Endothelial cell of umbilical vein (primary cell): Measurements from ENCODE around the gene GARIN5A. TPM values are rescaled to one million over a fixed set of nuclear protein-coding genes. Genes with fewer than 3 reads are reported as not detected.

ENCODE experiments used
- BruUV-seq: library from RNA; stranded (reverse); fragments of 400-500 nt; replicated peaks from 2 replicates; lab custom pipeline; 2021; lab: Mats Ljungman, UMichigan
- CTCF ChIA-PET: fragments of 300-600, 350-600 bp; sonication (Branson Sonifier 250); formaldehyde crosslinking; loops from one replicate; lab custom pipeline; 2021; ENCODE audit warnings: antibody characterized with exemption, inconsistent platforms; lab: Charles Lee
- POLR2A ChIA-PET: fragments of 300-600, 350-600 bp; sonication (Branson Sonifier 250); formaldehyde crosslinking; loops from one replicate; lab custom pipeline; 2021; ENCODE audit warnings: antibody characterized with exemption, inconsistent platforms; lab: Charles Lee
- DNase-seq: peaks from one replicate; pipeline ENCODE4 v3.0.0-alpha.2; 2011; ENCODE audit warnings: low read depth, low spot score
- FAIRE-seq: peaks from 2 replicates; lab custom pipeline; 2011; peaks lifted over from hg19 to GRCh38; lab: Jason Lieb, UNC
- H2AFZ ChIP-seq: 2 replicates; pipeline ENCODE4 v1.6.0; 2012; ENCODE audit warnings: low read depth, low read length, control low read depth, inconsistent platforms
- H3K27ac ChIP-seq: 2 replicates; pipeline ENCODE4 v1.5.1; 2011; ENCODE audit warnings: low read depth, mild to moderate bottlenecking, control low read depth, low read length, moderate library complexity; ENCODE audit not compliant: insufficient read depth
- H3K27me3 ChIP-seq, 2 experiments: 2 replicates each; pipeline versions ENCODE4 v1.6.0 to v1.6.1; 2011; ENCODE audit warnings: low read length in 2 of 2, mixed read lengths in 1 of 2; ENCODE audit not compliant: control insufficient read depth in 2 of 2, insufficient read depth in 2 of 2
- H3K36me3 ChIP-seq, 2 experiments: 2 replicates in 1 of 2; 3 replicates in 1 of 2; pipeline ENCODE4 v1.5.1; 2011; ENCODE audit warnings: low read length in 2 of 2, mild to moderate bottlenecking in 1 of 2, moderate library complexity in 1 of 2; ENCODE audit not compliant: control insufficient read depth in 2 of 2, insufficient read depth in 2 of 2; ENCODE audit errors: extremely low read depth in 1 of 2
- H3K4me1 ChIP-seq: 3 replicates; pipeline ENCODE4 v1.5.1; 2011; ENCODE audit warnings: mild to moderate bottlenecking, low read length; ENCODE audit not compliant: control insufficient read depth, insufficient read depth; ENCODE audit errors: extremely low read depth
- H3K4me2 ChIP-seq: 2 replicates; pipeline ENCODE4 v1.6.1; 2011; ENCODE audit warnings: low read length, control low read depth, mixed read lengths; ENCODE audit not compliant: insufficient read depth
- H3K4me3 ChIP-seq, 3 experiments: fragments of 200-600 bp in 1 of 3; sonication (generic), shearing (Covaris generic) in 1 of 3; replicated peaks in 1 of 3; 2 replicates each; pipeline ENCODE4 v1.5.1; 2011 to 2016; ENCODE audit warnings: control low read depth in 3 of 3, low read length in 3 of 3, mild to moderate bottlenecking in 2 of 3, inconsistent platforms in 1 of 3, low read depth in 1 of 3, moderate library complexity in 1 of 3; ENCODE audit not compliant: insufficient read depth in 1 of 3
- H3K79me2 ChIP-seq: 2 replicates; pipeline ENCODE4 v1.6.0; 2012; ENCODE audit warnings: low read length, inconsistent platforms; ENCODE audit not compliant: control insufficient read depth, insufficient read depth
- H3K9ac ChIP-seq: replicated peaks from 2 replicates; pipeline ENCODE3; 2011; ENCODE audit warnings: low read length, control low read depth; ENCODE audit not compliant: insufficient read depth; ENCODE audit errors: extremely low read depth
- H3K9me1 ChIP-seq: replicated peaks from 3 replicates; pipeline ENCODE4 v1.6.0; 2011; ENCODE audit warnings: mild to moderate bottlenecking, low read length; ENCODE audit not compliant: control insufficient read depth, insufficient read depth; ENCODE audit errors: extremely low read depth
- H3K9me3 ChIP-seq: replicated peaks from 2 replicates; pipeline ENCODE4 v1.5.1; 2012; ENCODE audit warnings: low read length, inconsistent platforms; ENCODE audit not compliant: control insufficient read depth, insufficient read depth
- H4K20me1 ChIP-seq: replicated peaks from 2 replicates; pipeline ENCODE3; 2011; ENCODE audit warnings: mild to moderate bottlenecking, low read length; ENCODE audit not compliant: control insufficient read depth, insufficient read depth; ENCODE audit errors: extremely low read depth
- EZH2 ChIP-seq: IDR thresholded peaks from 2 replicates; pipeline ENCODE4 v1.6.1; 2012; ENCODE audit warnings: borderline replicate concordance, low read depth, mild to moderate bottlenecking, moderate library complexity, low read length, inconsistent platforms; ENCODE audit not compliant: severe bottlenecking
- FOS ChIP-seq: IDR thresholded peaks from 2 replicates; pipeline ENCODE4 v1.6.1; 2011; ENCODE audit warnings: mild to moderate bottlenecking, low read length, moderate library complexity, borderline replicate concordance; ENCODE audit not compliant: insufficient read depth
- GATA2 ChIP-seq: IDR thresholded peaks from 2 replicates; pipeline ENCODE4 v1.7.0; 2011; ENCODE audit warnings: low read depth, mild to moderate bottlenecking, moderate library complexity, mixed read lengths, low read length; ENCODE audit not compliant: insufficient read length, insufficient read depth
- JUN ChIP-seq: IDR thresholded peaks from 2 replicates; pipeline ENCODE4 v1.6.1; 2011; ENCODE audit warnings: borderline replicate concordance, low read depth; ENCODE audit not compliant: insufficient read length, insufficient read depth
- MAX ChIP-seq: IDR thresholded peaks from 2 replicates; pipeline ENCODE4 v1.6.1; 2011; ENCODE audit not compliant: insufficient read depth, insufficient read length
- MYC ChIP-seq: IDR thresholded peaks from one replicate; pipeline ENCODE4 v1.6.1; 2011; ENCODE audit warnings: mild to moderate bottlenecking, low read depth, low read length
- POLR2A ChIP-seq: IDR thresholded peaks from 2 replicates; pipeline ENCODE4 v1.6.1; 2012; ENCODE audit warnings: low read depth, mild to moderate bottlenecking, control low read depth, low read length
- POLR2AphosphoS5 ChIP-seq: IDR thresholded peaks from 2 replicates; pipeline ENCODE4 v1.6.1; 2012; ENCODE audit warnings: low read depth, mild to moderate bottlenecking, control low read depth, low read length, moderate library complexity; ENCODE audit not compliant: insufficient read depth
- dilution Hi-C: fragments of 300-500 bp; cut with MboI; formaldehyde crosslinking; loops from one replicate; pipeline ENCODE4 v1.15.0; 2019; ENCODE audit warnings: low sequenced_read_pairs; ENCODE audit not compliant: extremely low pct_ligation_motif_present
- intact Hi-C: fragments of 100-400 bp; cut with micrococcal nuclease; formaldehyde crosslinking; loops from one replicate; pipeline ENCODE4 v1.10.0; 2022
- polyA plus RNA-seq, 4 experiments: library from polyadenylated mRNA; depleted of rRNA in 3 of 4; stranded (reverse) in 3 of 4; unstranded in 1 of 4; fragments of >200 nt; gene quantifications; 2 replicates each; pipeline versions ENCODE4 v1.2.1 to v1.2.3, GENCODE V29; 2011 to 2012; ENCODE audit warnings: missing spikeins in 1 of 4
- total RNA-seq: library from RNA; stranded (reverse); gene quantifications from 2 replicates; pipeline ENCODE4 v1.2.3, GENCODE V29; 2021
- TF ChIP-seq, protein P1 (sequence below), 2 donors: IDR thresholded peaks; 1 replicate in 1 of 2; 2 replicates in 1 of 2; pipeline ENCODE4 v1.5.1; 2011; ENCODE audit warnings: low read length in 2 of 2, mild to moderate bottlenecking in 2 of 2, moderate library complexity in 2 of 2, control low read depth in 1 of 2, inconsistent platforms in 1 of 2, low read depth in 1 of 2; ENCODE audit not compliant: insufficient read depth in 1 of 2; ENCODE audit errors: extremely low read depth in 1 of 2

The GARIN5A gene
- total and polyA plus RNA-seq, 2 donors (not counting 3 experiments of a cell fraction or from before 2014, with no cell fraction given) = 0.44 to 0.76 TPM

DNA sequence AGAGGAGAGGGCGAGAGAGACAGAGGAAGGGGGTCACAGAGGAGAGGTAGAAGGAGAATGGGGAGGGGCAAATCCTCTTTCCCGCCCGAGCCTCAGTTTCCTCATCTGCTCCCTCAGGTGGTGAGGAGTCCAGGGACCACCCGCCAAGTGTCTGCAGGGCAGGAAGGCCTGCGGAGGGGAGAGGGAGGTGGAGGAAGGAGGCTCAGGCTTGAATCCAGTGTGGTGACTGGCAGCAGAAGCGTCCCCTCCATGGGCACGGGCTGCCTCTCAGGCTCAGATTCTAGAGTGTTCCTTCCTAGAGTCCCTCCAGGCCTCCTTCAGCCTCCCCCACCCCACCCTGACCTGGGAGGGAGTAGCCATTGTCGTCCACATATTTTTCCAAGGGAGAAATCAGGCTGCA is 16.5 kb upstream of the GARIN5A start:
- intact Hi-C loops = no loop called here
- Histone ChIP-seq H3K9ac (no peak overlapping the region), H3K9me3 (no peaks in the 10 kb centered on the region), H3K27me3 (peaks cover 8 to 10% of the 10 kb centered on the region in 2 experiments), H3K4me3 (no peak overlapping the region), H3K27ac (no peak overlapping the region), H3K4me1 (no peaks in the 10 kb centered on the region), H3K9me1 (no peaks in the 10 kb centered on the region), H2AFZ (no peak overlapping the region), H3K36me3 (no peaks in the 10 kb centered on the region), H3K79me2 (no peaks in the 10 kb centered on the region), H3K4me2 (no peak overlapping the region), H4K20me1 (no peaks in the 10 kb centered on the region)
- dilution Hi-C loops = no loop called here
- DNase-seq (no peak), FAIRE-seq (no peak)
- ChIA-PET POLR2A (no interaction called here), CTCF (no interaction called here)
- BruUV-seq = no TSS peak
- TF ChIP-seq MAX (no peak), GATA2 (no peak), POLR2A (no peak), MYC (no peak), EZH2 (no peak), POLR2AphosphoS5 (no peak), JUN (no peak), FOS (no peak)
- TF ChIP-seq, protein P1, sequence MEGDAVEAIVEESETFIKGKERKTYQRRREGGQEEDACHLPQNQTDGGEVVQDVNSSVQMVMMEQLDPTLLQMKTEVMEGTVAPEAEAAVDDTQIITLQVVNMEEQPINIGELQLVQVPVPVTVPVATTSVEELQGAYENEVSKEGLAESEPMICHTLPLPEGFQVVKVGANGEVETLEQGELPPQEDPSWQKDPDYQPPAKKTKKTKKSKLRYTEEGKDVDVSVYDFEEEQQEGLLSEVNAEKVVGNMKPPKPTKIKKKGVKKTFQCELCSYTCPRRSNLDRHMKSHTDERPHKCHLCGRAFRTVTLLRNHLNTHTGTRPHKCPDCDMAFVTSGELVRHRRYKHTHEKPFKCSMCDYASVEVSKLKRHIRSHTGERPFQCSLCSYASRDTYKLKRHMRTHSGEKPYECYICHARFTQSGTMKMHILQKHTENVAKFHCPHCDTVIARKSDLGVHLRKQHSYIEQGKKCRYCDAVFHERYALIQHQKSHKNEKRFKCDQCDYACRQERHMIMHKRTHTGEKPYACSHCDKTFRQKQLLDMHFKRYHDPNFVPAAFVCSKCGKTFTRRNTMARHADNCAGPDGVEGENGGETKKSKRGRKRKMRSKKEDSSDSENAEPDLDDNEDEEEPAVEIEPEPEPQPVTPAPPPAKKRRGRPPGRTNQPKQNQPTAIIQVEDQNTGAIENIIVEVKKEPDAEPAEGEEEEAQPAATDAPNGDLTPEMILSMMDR (IDR thresholded peaks at IDR 0.05; ENCODE audit: extremely low read depth in 1 of 2, insufficient read depth in 1 of 2, low read depth in 1 of 2, low read length in 2 of 2) = no peak
